Upper lobe of left lung (tissue), 6 donors: ENCODE measurements around the gene KCNJ6. TPM values are rescaled to one million over a fixed set of nuclear protein-coding genes. Genes with fewer than 3 reads are reported as not detected.
A peak's percentile ranks its signal among the peaks of the same experiment; 100 is the strongest.

Experiments used
- ATAC-seq, 2 donors: fragments of 200-7000 bp; cut with Tn5 transposase; one replicate each; pipeline ENCODE4 v1.9.1; 2022; ENCODE audit warnings: mild to moderate bottlenecking in 2 of 2, moderate library complexity in 2 of 2; ENCODE audit not compliant: low FRiP score in 2 of 2
- DNase-seq, 2 donors: peaks; one replicate each; pipeline ENCODE4 v3.0.0-alpha.2; 2019 to 2020
- H3K27ac ChIP-seq, 4 donors: fragments of 200-600 bp; sonication (generic); one replicate each; pipeline ENCODE4 v1.5.1; 2016 to 2019
- H3K27me3 ChIP-seq, 4 donors: fragments of 200-600 bp; sonication (generic); one replicate each; pipeline ENCODE4 v1.5.1; 2017 to 2019
- H3K36me3 ChIP-seq, 4 donors: fragments of 200-600 bp; sonication (generic); one replicate each; pipeline ENCODE4 v1.5.1; 2016 to 2019
- H3K4me1 ChIP-seq, 4 donors: fragments of 200-600 bp; sonication (generic); one replicate each; pipeline ENCODE4 v1.5.1; 2018 to 2019
- H3K4me3 ChIP-seq, 4 donors: fragments of 200-600 bp; sonication (generic); one replicate each; pipeline ENCODE4 v1.5.1; 2017 to 2019; ENCODE audit warnings: mild to moderate bottlenecking in 2 of 4, moderate library complexity in 1 of 4
- H3K9me3 ChIP-seq, 4 donors: fragments of 200-600 bp; sonication (generic); one replicate each; pipeline ENCODE4 v1.5.1; 2018 to 2019
- EP300 ChIP-seq, 4 donors: sonication (generic); formaldehyde crosslinking; IDR thresholded peaks; one replicate each; pipeline ENCODE4 v1.5.1; 2017; ENCODE audit warnings: antibody characterized with exemption in 4 of 4, control low read depth in 2 of 4
- POLR2A ChIP-seq, 4 donors: fragments of 450-650 bp; IDR thresholded peaks; one replicate each; pipeline ENCODE4 v1.5.1; 2016 to 2017; ENCODE audit warnings: antibody characterized with exemption in 4 of 4, mild to moderate bottlenecking in 2 of 4
- POLR2AphosphoS5 ChIP-seq, 2 donors: sonication (generic); formaldehyde crosslinking; IDR thresholded peaks; one replicate each; pipeline ENCODE4 v1.5.1; 2017; ENCODE audit warnings: antibody characterized with exemption in 2 of 2
- WGBS, 2 donors: methylation state at CpG; one replicate each; pipeline ENCODE4 v1.1.5; 2017 to 2018; 5-methylcytosine and 5-hydroxymethylcytosine counted together
- total RNA-seq, 6 donors: library from RNA; depleted of rRNA in 4 of 6; stranded (reverse); fragments of >200 nt in 4 of 6; gene quantifications; one replicate each; pipeline versions ENCODE4 v1.1.0 to v1.2.1, GENCODE V29; 2016 to 2021
- TF ChIP-seq, protein P1 (sequence below), 6 experiments: fragments of 450-650 bp in 4 of 6; fragments of 200-600 bp in 2 of 6; sonication (generic) in 2 of 6; IDR thresholded peaks; one replicate each; pipeline ENCODE4 v1.5.1; 2016 to 2019; ENCODE audit warnings: antibody characterized with exemption in 6 of 6
- donor health status: DM: no; HTN: no; CAD: no; lungs with moderate emphysema.
- donor health status: DM: no; HTN: yes; CAD: no; lungs with severe emphysema.

KCNJ6 gene
- total RNA-seq, 6 donors from 2014 or later, result 0.06 to 0.15 TPM; not detected in 4

DNA sequence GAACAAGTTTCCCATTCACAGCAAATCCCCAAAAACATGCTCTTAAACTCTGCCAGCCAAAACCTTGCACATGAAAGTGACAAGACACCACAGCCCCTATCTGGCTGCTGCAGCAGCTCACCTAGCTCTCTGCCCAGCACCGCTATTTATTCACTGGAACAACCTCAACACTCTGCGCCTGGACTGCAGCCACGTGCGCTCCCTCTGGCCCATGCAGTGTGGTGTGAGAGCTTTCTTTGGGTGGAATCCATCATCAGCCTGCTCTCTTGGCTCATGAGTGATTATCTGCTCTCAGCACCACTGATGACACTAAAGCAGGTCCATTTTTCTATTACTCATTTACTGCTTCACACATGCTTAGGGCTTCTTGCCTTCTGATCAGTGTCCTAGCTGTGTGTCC lies 11.4 kb downstream of the KCNJ6 start:
- TF ChIP-seq, protein P1, sequence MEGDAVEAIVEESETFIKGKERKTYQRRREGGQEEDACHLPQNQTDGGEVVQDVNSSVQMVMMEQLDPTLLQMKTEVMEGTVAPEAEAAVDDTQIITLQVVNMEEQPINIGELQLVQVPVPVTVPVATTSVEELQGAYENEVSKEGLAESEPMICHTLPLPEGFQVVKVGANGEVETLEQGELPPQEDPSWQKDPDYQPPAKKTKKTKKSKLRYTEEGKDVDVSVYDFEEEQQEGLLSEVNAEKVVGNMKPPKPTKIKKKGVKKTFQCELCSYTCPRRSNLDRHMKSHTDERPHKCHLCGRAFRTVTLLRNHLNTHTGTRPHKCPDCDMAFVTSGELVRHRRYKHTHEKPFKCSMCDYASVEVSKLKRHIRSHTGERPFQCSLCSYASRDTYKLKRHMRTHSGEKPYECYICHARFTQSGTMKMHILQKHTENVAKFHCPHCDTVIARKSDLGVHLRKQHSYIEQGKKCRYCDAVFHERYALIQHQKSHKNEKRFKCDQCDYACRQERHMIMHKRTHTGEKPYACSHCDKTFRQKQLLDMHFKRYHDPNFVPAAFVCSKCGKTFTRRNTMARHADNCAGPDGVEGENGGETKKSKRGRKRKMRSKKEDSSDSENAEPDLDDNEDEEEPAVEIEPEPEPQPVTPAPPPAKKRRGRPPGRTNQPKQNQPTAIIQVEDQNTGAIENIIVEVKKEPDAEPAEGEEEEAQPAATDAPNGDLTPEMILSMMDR (IDR thresholded peaks at IDR 0.05), result no peak
- TF ChIP-seq EP300 (IDR thresholded peaks at IDR 0.05) (no peak), POLR2AphosphoS5 (IDR thresholded peaks at IDR 0.05) (no peak), POLR2A (IDR thresholded peaks at IDR 0.05) (no peak)
- H3K36me3 ChIP-seq, result no peaks in the 10 kb centered on the region
- WGBS, 2 donors, result 65 to 76% methylated on average over 4 of the region's 4 CpGs
- H3K27me3 ChIP-seq, result no peaks in the 10 kb centered on the region
- no peaks in the 10 kb centered on the region for H3K4me1 ChIP-seq
- H3K27ac ChIP-seq, result no peak overlapping the region
- H3K4me3 ChIP-seq, result no peak overlapping the region
- DNase-seq (no peak), ATAC-seq (peak in 1 of 2 donors; percentile 12)
- H3K9me3 ChIP-seq, result no peaks in the 10 kb centered on the region

DNA sequence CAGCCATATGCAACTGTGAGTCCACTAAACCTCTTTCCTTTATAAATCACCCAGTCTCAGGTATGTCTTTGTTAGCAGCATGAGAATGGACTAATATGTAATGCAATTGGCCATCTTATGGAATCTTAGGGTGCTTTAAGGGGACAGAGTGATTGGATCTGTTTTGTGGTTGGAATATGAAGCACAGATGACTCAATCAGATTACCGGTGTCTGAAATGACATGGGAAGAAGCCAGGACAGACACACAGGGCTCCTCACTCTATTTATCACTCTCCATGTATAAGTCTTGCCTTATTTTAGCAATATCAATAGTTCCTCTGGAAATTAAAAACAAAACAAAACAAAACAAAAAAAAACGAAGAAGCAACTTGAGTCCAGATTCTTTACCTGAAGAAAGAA lies 12.9 kb downstream of the KCNJ6 start:
- Histone ChIP-seq H3K36me3 (no peaks in the 10 kb centered on the region), H3K4me1 (no peaks in the 10 kb centered on the region), H3K9me3 (no peaks in the 10 kb centered on the region), H3K27me3 (no peaks in the 10 kb centered on the region), H3K4me3 (no peak overlapping the region), H3K27ac (no peak overlapping the region)
- DNase-seq, result no peak
- ATAC-seq, result no peak
- TF ChIP-seq POLR2AphosphoS5 (IDR thresholded peaks at IDR 0.05), result no peak
- TF ChIP-seq, protein P1 (IDR thresholded peaks at IDR 0.05), result no peak
- TF ChIP-seq POLR2A (IDR thresholded peaks at IDR 0.05), result no peak
- no peak for TF ChIP-seq EP300 (IDR thresholded peaks at IDR 0.05)
- WGBS, 2 donors, result 88% methylated on average over 2 of the region's 2 CpGs

- ATAC-seq, result no peak
Measured at GRCh38 chr21:37899146-37899545, 17.1 kb downstream of the KCNJ6 start.

GRCh38 chr21:37896788-37897187 lies 19.5 kb downstream of the KCNJ6 start:
- H3K9me3 ChIP-seq, result no peaks in the 10 kb centered on the region
- H3K36me3 ChIP-seq, result no peaks in the 10 kb centered on the region
- WGBS, 2 donors, result 74 to 80% methylated on average over 5 of the region's 5 CpGs
- H3K27me3 ChIP-seq, result no peaks in the 10 kb centered on the region
- no peak overlapping the region for H3K27ac ChIP-seq
- H3K4me3 ChIP-seq, result no peak overlapping the region
- no peaks in the 10 kb centered on the region for H3K4me1 ChIP-seq
- ATAC-seq (peak in 1 of 2 donors; percentile 15), DNase-seq (peak in 1 of 2 donors; percentile 30)
- TF ChIP-seq POLR2AphosphoS5 (IDR thresholded peaks at IDR 0.05) (no peak), POLR2A (IDR thresholded peaks at IDR 0.05) (no peak), EP300 (IDR thresholded peaks at IDR 0.05) (no peak)
- TF ChIP-seq, protein P1 (IDR thresholded peaks at IDR 0.05), result no peak

More at GRCh38 chr21:37899146-37899545, 17.1 kb downstream of the KCNJ6 start:
- H3K27me3 ChIP-seq, result no peaks in the 10 kb centered on the region
- no peaks in the 10 kb centered on the region for H3K9me3 ChIP-seq
- no peaks in the 10 kb centered on the region for H3K4me1 ChIP-seq
- DNase-seq, result no peak
- TF ChIP-seq, protein P1 (IDR thresholded peaks at IDR 0.05), result no peak
- TF ChIP-seq POLR2AphosphoS5 (IDR thresholded peaks at IDR 0.05), result no peak
- no peak for TF ChIP-seq POLR2A (IDR thresholded peaks at IDR 0.05)
- TF ChIP-seq EP300 (IDR thresholded peaks at IDR 0.05), result no peak
- WGBS, 2 donors, result 65 to 69% methylated on average over 6 of the region's 6 CpGs
- no peak overlapping the region for H3K27ac ChIP-seq
- H3K4me3 ChIP-seq, result no peak overlapping the region
- no peaks in the 10 kb centered on the region for H3K36me3 ChIP-seq

GRCh38 chr21:37891972-37892371 lies 24.3 kb downstream of the KCNJ6 start:
- no peak for DNase-seq
- no peaks in the 10 kb centered on the region for H3K36me3 ChIP-seq
- TF ChIP-seq POLR2A (IDR thresholded peaks at IDR 0.05), result no peak
- H3K9me3 ChIP-seq, result no peaks in the 10 kb centered on the region
- H3K4me1 ChIP-seq, result no peaks in the 10 kb centered on the region
- ATAC-seq, result no peak
- WGBS, 2 donors, result 63 to 69% methylated on average over 2 of the region's 2 CpGs
- no peak overlapping the region for H3K4me3 ChIP-seq
- H3K27ac ChIP-seq, result no peak overlapping the region
- H3K27me3 ChIP-seq, result no peaks in the 10 kb centered on the region
